Measurements from ENCODE around the gene STMN1.

STMN1 gene

GRCh38 chr1:25906644-25907300 is 553 bp upstream of the STMN1 start:
- Histone ChIP-seq H3K27me3 (replicated peaks; ENCODE audit: insufficient read depth, low read length) (peaks cover 16% of the 10 kb centered on the region), H3K4me2 (ENCODE audit: low read depth, low read length) (peak overlapping the region; percentile 65), H3K36me3 (replicated peaks; ENCODE audit: insufficient read depth, low read length) (peaks cover 20% of the 10 kb centered on the region), H3K9me2 (replicated peaks; ENCODE audit: insufficient read depth, low read length) (no peaks in the 10 kb centered on the region), H3K4me1 (ENCODE audit: low read length) (peaks cover 17% of the 10 kb centered on the region), H2AFZ (ENCODE audit: low read length) (peak overlapping the region; percentile 71), H3K27ac (ENCODE audit: low read length) (no peak overlapping the region), H3K79me2 (ENCODE audit: low read length) (peaks cover 37% of the 10 kb centered on the region), H3F3A (ENCODE audit: insufficient read depth, low read length) (peaks cover 17% of the 10 kb centered on the region; the same call in 1 of the 2 replicates), H3K9ac (ENCODE audit: low read length) (no peak overlapping the region), H4K20me1 (ENCODE audit: insufficient read depth, low read length) (no peaks in the 10 kb centered on the region), H3K4me3 (ENCODE audit: low read length) (peak overlapping the region; percentile 69), H3K9me3 (replicated peaks; ENCODE audit: insufficient read depth, low read length) (no peaks in the 10 kb centered on the region)
- no peak for TF ChIP-seq EZH2 (optimal IDR thresholded peaks at IDR 0.05; ENCODE audit: low read depth, low read length)
- no peak for DNase-seq

GRCh38 chr1:25904943-25905679 is 1.1 kb downstream of the STMN1 start:
- Histone ChIP-seq H4K20me1 (ENCODE audit: insufficient read depth, low read length) (no peaks in the 10 kb centered on the region), H3K9me3 (replicated peaks; ENCODE audit: insufficient read depth, low read length) (no peaks in the 10 kb centered on the region), H3K36me3 (replicated peaks; ENCODE audit: insufficient read depth, low read length) (peaks cover 27% of the 10 kb centered on the region), H2AFZ (ENCODE audit: low read length) (peak overlapping the region; percentile 37), H3F3A (ENCODE audit: insufficient read depth, low read length) (peaks cover 17% of the 10 kb centered on the region; the same call in 1 of the 2 replicates), H3K4me1 (ENCODE audit: low read length) (peaks cover 17% of the 10 kb centered on the region), H3K4me3 (ENCODE audit: low read length) (peak overlapping the region; percentile 69), H3K79me2 (ENCODE audit: low read length) (peaks cover 53% of the 10 kb centered on the region), H3K27me3 (replicated peaks; ENCODE audit: insufficient read depth, low read length) (peaks cover 16% of the 10 kb centered on the region), H3K9ac (ENCODE audit: low read length) (peak overlapping the region; percentile 91), H3K4me2 (ENCODE audit: low read depth, low read length) (peak overlapping the region; percentile 73), H3K27ac (ENCODE audit: low read length) (peak overlapping the region; percentile 47; the same call in 1 of the 2 replicates), H3K9me2 (replicated peaks; ENCODE audit: insufficient read depth, low read length) (no peaks in the 10 kb centered on the region)
- TF ChIP-seq EZH2phosphoT487 (IDR thresholded peaks at IDR 0.05; ENCODE audit: low read length) (no peak), EZH2 (optimal IDR thresholded peaks at IDR 0.05; ENCODE audit: low read depth, low read length) (no peak), CTCF (IDR thresholded peaks at IDR 0.05; ENCODE audit: low read length) (0 out of 2 replicates have a peak, but pooled peaks have one; percentile 15)
- DNase-seq: peak; percentile 95

GRCh38 chr1:25903986-25904385 is 2.2 kb downstream of the STMN1 start:
- Histone ChIP-seq H3F3A (ENCODE audit: insufficient read depth, low read length) (peaks cover 24% of the 10 kb centered on the region), H3K9me3 (replicated peaks; ENCODE audit: insufficient read depth, low read length) (no peaks in the 10 kb centered on the region), H3K79me2 (ENCODE audit: low read length) (peaks cover 57% of the 10 kb centered on the region), H4K20me1 (ENCODE audit: insufficient read depth, low read length) (no peaks in the 10 kb centered on the region), H3K4me2 (ENCODE audit: low read depth, low read length) (peak overlapping the region; percentile 73), H3K9me2 (replicated peaks; ENCODE audit: insufficient read depth, low read length) (no peaks in the 10 kb centered on the region), H3K27me3 (replicated peaks; ENCODE audit: insufficient read depth, low read length) (peaks cover 16% of the 10 kb centered on the region), H3K36me3 (replicated peaks; ENCODE audit: insufficient read depth, low read length) (peaks cover 33% of the 10 kb centered on the region), H2AFZ (ENCODE audit: low read length) (no peak overlapping the region), H3K4me3 (ENCODE audit: low read length) (peak overlapping the region; percentile 69; the same call in 1 of the 2 replicates), H3K4me1 (ENCODE audit: low read length) (peaks cover 17% of the 10 kb centered on the region), H3K9ac (ENCODE audit: low read length) (peak overlapping the region; percentile 55; the same call in 1 of the 2 replicates), H3K27ac (ENCODE audit: low read length) (no peak overlapping the region)
- TF ChIP-seq EZH2 (optimal IDR thresholded peaks at IDR 0.05; ENCODE audit: low read depth, low read length): no peak
- no peak for TF ChIP-seq EZH2phosphoT487 (IDR thresholded peaks at IDR 0.05; ENCODE audit: low read length)
- no peak for TF ChIP-seq CTCF (IDR thresholded peaks at IDR 0.05; ENCODE audit: low read length)
- DNase-seq: no peak

Measured in MM.1S (cell line).